KBM-7 (cell line): ENCODE results near the gene PLA2G4F.
"Not testable (repeated sequence)": the region's sequence is repeated elsewhere in the genome, so short reads cannot be mapped to it uniquely, and the experiment has no call there.

Experiments
- DNase-seq: peaks from one replicate; pipeline ENCODE4 v3.0.0-alpha.2; 2015
- in situ Hi-C: fragments of 300-500 bp; cut with MboI; formaldehyde crosslinking; loops from 2 replicates; pipeline ENCODE4 v1.14.3; 2020; ENCODE audit warnings: low sequenced_read_pairs, low pct_unique_long_range_greater_than_20kb, mixed read lengths

The PLA2G4F gene

GRCh38 chr15:42110367-42110766 lies 46.1 kb downstream of the PLA2G4F start:
- in situ Hi-C loops: no loop called here
- DNase-seq: no peak

GRCh38 chr15:42108806-42109205 lies 47.6 kb downstream of the PLA2G4F start:
- in situ Hi-C loops: no loop called here
- peak; percentile 21 for DNase-seq

GRCh38 chr15:42108189-42108588 lies 48.2 kb downstream of the PLA2G4F start:
- DNase-seq: no peak
- in situ Hi-C loops: no loop called here

GRCh38 chr15:42107473-42107872 lies 49.0 kb downstream of the PLA2G4F start:
- no peak for DNase-seq
- in situ Hi-C loops: no loop called here

GRCh38 chr15:42106288-42106687 lies 50.1 kb downstream of the PLA2G4F start:
- in situ Hi-C loops: no loop called here
- DNase-seq: no peak

GRCh38 chr15:42104095-42104891 lies 52.1 kb downstream of the PLA2G4F start:
- in situ Hi-C loops: no loop called here

GRCh38 chr15:42102646-42103235 lies 53.7 kb downstream of the PLA2G4F start:
- DNase-seq: no peak
- in situ Hi-C loops: no loop called here

More at GRCh38 chr15:42104095-42104891, 52.1 kb downstream of the PLA2G4F start:
- DNase-seq: no peak

GRCh38 chr15:42101861-42102260 lies 54.6 kb downstream of the PLA2G4F start:
- no peak for DNase-seq
- in situ Hi-C loops: no loop called here

GRCh38 chr15:42100021-42100800 lies 56.2 kb downstream of the PLA2G4F start:
- in situ Hi-C loops: no loop called here
- no peak for DNase-seq

GRCh38 chr15:42097018-42097417 lies 59.4 kb downstream of the PLA2G4F start:
- in situ Hi-C loops: no loop called here
- no peak for DNase-seq

GRCh38 chr15:42094512-42094963 lies 61.9 kb downstream of the PLA2G4F start, which contains the start of gene PLA2G4D:
Gene PLA2G4D, minus strand, starts transcription at chr15:42094562. Its CDS starts 103 bp downstream, at chr15:42094459.
- no peak for DNase-seq
- in situ Hi-C loops: no loop called here

- in situ Hi-C loops: no loop called here
- DNase-seq: no peak
Measured at GRCh38 chr15:42093966-42094365, 62.5 kb downstream of the PLA2G4F start.

GRCh38 chr15:42092398-42093318 lies 63.8 kb downstream of the PLA2G4F start:
- DNase-seq: no peak
- in situ Hi-C loops: no loop called here

GRCh38 chr15:42091753-42092397 lies 64.6 kb downstream of the PLA2G4F start:
- in situ Hi-C loops, DNase-seq: not testable (repeated sequence)

- DNase-seq: no peak
- in situ Hi-C loops: no loop called here
Measured at GRCh38 chr15:42090781-42091180, 65.7 kb downstream of the PLA2G4F start.

- DNase-seq: no peak
- in situ Hi-C loops: no loop called here
Measured at GRCh38 chr15:42090370-42090769, 66.1 kb downstream of the PLA2G4F start.

GRCh38 chr15:42089942-42090341 lies 66.5 kb downstream of the PLA2G4F start:
- in situ Hi-C loops: no loop called here

More at GRCh38 chr15:42089942-42090341, 66.5 kb downstream of the PLA2G4F start:
- no peak for DNase-seq
